Neutrophil (primary cell): ENCODE data around the gene KCNA1.

Experiments
- H3K27ac ChIP-seq: fragments of 200-600 bp; sonication (generic); 2 replicates; pipeline ENCODE4 v1.5.1; 2016; ENCODE audit warnings: mild to moderate bottlenecking, moderate library complexity
- H3K27me3 ChIP-seq: fragments of 200-600 bp; sonication (generic); 2 replicates; pipeline ENCODE4 v1.6.0; 2016; ENCODE audit warnings: mild to moderate bottlenecking
- H3K36me3 ChIP-seq: fragments of 200-600 bp; sonication (generic); 2 replicates; pipeline ENCODE4 v1.5.1; 2017
- H3K4me1 ChIP-seq, 2 experiments: fragments of 200-600 bp in 1 of 2; sonication (generic) in 1 of 2; 1 replicate in 1 of 2; 2 replicates in 1 of 2; pipeline versions ENCODE4 v1.5.1 to v1.6.1; 2013 to 2016; ENCODE audit warnings: low read depth in 1 of 2, low read length in 1 of 2, mild to moderate bottlenecking in 1 of 2, moderate library complexity in 1 of 2; ENCODE audit not compliant: control insufficient read depth in 1 of 2, insufficient read depth in 1 of 2
- H3K4me3 ChIP-seq, 2 experiments: fragments of 200-600 bp in 1 of 2; sonication (generic) in 1 of 2; 1 replicate in 1 of 2; 2 replicates in 1 of 2; pipeline ENCODE4 v1.5.1; 2013 to 2016; ENCODE audit warnings: low read depth in 1 of 2, low read length in 1 of 2, mild to moderate bottlenecking in 1 of 2, moderate library complexity in 1 of 2
- H3K9me3 ChIP-seq: fragments of 200-600 bp; sonication (generic); 2 replicates; pipeline ENCODE4 v1.5.1; 2016
- TF ChIP-seq, protein P1 (sequence below): fragments of 200-600 bp; sonication (generic); IDR thresholded peaks from 2 replicates; pipeline ENCODE4 v1.5.1; 2016; ENCODE audit warnings: antibody characterized with exemption

Gene KCNA1

DNA sequence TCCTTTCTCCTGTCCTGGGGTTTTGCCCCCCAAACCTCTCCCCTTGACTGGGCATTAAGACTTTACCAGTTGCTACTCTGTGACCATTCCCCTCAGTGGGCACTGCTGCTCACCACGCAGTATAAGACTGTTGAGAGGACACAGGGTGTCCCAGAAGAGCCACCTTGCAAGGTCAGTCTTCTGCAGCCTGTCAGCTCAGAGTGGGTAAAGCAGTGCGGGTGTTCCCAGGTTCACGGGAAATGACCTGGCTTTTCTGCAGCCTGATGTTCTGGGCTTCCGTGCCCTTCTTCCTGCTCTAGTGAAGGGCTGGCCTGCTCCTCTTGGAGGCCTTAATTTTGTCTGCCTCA lies 34.2 kb downstream of the KCNA1 start:
- no peak overlapping the region for H3K4me3 ChIP-seq
- no peaks in the 10 kb centered on the region for H3K4me1 ChIP-seq
- TF ChIP-seq, protein P1, sequence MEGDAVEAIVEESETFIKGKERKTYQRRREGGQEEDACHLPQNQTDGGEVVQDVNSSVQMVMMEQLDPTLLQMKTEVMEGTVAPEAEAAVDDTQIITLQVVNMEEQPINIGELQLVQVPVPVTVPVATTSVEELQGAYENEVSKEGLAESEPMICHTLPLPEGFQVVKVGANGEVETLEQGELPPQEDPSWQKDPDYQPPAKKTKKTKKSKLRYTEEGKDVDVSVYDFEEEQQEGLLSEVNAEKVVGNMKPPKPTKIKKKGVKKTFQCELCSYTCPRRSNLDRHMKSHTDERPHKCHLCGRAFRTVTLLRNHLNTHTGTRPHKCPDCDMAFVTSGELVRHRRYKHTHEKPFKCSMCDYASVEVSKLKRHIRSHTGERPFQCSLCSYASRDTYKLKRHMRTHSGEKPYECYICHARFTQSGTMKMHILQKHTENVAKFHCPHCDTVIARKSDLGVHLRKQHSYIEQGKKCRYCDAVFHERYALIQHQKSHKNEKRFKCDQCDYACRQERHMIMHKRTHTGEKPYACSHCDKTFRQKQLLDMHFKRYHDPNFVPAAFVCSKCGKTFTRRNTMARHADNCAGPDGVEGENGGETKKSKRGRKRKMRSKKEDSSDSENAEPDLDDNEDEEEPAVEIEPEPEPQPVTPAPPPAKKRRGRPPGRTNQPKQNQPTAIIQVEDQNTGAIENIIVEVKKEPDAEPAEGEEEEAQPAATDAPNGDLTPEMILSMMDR = no peak
- H3K27me3 ChIP-seq = no peaks in the 10 kb centered on the region
- no peaks in the 10 kb centered on the region for H3K36me3 ChIP-seq
- H3K27ac ChIP-seq = no peak overlapping the region
- no peaks in the 10 kb centered on the region for H3K9me3 ChIP-seq

DNA sequence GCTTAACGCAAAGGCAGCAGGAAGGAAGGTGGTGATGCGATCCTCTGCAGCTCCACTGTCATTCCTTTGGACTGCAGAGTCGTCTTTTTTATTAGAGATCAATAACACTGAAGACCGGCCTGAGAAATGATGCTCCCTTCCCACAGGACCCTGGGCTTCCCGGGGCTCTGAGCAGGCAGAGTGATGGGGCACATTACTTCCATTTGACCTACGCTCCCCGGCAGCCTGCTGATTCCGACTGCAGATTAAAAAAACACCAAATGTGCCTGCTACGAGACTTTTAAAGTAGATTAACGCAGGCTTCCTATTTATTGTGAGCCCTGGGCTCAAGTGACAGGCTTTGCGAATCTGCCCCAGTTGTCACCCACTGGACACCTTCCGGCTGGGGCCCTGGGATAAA lies 37.5 kb downstream of the KCNA1 start:
- H3K4me3 ChIP-seq = no peak overlapping the region
- H3K9me3 ChIP-seq = no peaks in the 10 kb centered on the region
- H3K36me3 ChIP-seq = no peaks in the 10 kb centered on the region
- no peaks in the 10 kb centered on the region for H3K4me1 ChIP-seq
- H3K27me3 ChIP-seq = peaks cover 32% of the 10 kb centered on the region
- H3K27ac ChIP-seq = no peak overlapping the region
- TF ChIP-seq, protein P1 = no peak

DNA sequence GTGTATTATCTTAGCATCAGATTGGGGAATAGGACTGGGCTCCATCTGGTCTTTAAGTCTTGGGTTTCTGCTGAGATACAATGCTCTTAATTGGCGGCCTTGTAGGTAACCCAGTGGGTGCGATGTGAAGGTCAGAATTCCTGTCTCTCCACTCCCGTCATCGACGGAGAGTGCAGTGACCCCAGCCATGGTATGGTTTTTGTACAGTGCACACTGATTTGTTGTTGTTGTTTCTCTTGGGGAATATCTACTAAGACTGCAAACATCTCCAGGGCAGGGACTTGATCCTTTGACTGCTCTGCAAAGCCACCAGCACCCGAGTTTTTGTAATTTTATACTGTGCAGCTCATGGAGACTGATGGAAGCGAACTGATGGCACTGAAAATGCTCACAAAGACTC lies 41.4 kb downstream of the KCNA1 start:
- Histone ChIP-seq H3K9me3 (no peaks in the 10 kb centered on the region), H3K27ac (no peak overlapping the region), H3K4me1 (no peaks in the 10 kb centered on the region), H3K4me3 (no peak overlapping the region), H3K27me3 (peaks cover 68% of the 10 kb centered on the region), H3K36me3 (no peaks in the 10 kb centered on the region)
- TF ChIP-seq, protein P1 = no peak

DNA sequence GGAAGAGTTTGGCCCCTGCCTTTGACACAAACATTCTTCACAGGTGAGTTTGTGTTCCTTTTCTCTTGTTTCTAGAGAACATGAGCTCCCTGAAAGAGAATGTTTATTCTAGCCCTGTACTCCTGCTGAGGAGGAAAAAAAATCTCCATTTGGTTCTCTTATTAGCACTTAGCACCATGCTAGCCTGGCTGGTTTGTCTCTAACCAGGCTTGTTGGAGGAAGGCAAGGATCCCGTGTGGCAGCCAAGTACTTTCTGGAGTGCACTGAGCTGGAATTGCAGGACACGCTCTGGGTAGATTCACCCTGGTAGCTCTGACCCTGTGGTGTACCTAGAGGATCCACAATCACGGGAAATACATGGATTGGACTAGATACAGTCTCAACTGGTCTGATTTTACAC lies 41.9 kb downstream of the KCNA1 start:
- TF ChIP-seq, protein P1 = no peak
- H3K27me3 ChIP-seq = peaks cover 73% of the 10 kb centered on the region
- no peaks in the 10 kb centered on the region for H3K9me3 ChIP-seq
- H3K4me3 ChIP-seq = no peak overlapping the region
- H3K4me1 ChIP-seq = no peaks in the 10 kb centered on the region
- no peak overlapping the region for H3K27ac ChIP-seq
- H3K36me3 ChIP-seq = no peaks in the 10 kb centered on the region

DNA sequence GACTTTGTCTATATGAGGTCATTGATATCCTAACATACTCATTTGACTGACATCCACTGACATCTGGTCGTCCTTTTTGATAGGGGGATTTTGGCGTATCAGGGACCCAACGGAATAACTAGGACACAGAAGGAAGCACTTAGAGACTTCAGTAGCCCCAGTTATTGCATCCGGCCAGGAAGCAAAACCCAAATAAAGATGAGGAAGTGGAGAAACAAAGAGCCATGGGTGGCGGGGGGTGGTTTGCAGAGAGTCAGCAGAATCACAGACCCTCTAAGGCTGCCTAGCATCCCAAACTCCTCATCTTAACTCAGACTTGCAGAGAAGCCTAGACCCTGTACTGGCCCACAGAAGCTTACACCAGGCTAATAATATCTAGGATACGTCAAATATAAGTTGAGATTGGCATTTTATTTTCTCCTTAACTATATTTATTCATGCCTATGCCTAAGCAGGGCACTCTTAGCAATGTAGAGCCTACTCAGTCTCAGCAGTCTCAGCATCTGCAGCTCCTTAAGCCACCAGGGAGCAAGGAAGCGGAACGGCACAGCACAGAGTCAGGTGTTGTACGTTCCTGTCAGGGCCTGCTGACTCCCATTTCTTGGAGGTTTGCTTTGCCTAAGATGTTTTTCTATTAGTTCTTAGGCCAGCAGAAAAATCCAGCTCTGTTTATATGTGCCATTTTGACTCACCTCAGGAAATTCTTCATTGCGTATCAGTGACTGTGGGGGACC lies 45.1 kb downstream of the KCNA1 start:
- Histone ChIP-seq H3K36me3 (no peaks in the 10 kb centered on the region), H3K27me3 (peaks cover 80% of the 10 kb centered on the region), H3K27ac (no peak overlapping the region), H3K9me3 (no peaks in the 10 kb centered on the region), H3K4me3 (no peak overlapping the region), H3K4me1 (no peaks in the 10 kb centered on the region)
- TF ChIP-seq, protein P1 = no peak
